HEK293 (cell line): ENCODE data around the gene ZNF512.
"Not testable (repeated sequence)": the region's sequence is repeated elsewhere in the genome, so short reads cannot be mapped to it uniquely, and the experiment has no call there.

ENCODE experiments used
- CTCF ChIA-PET: fragments of 350-600 bp; formaldehyde crosslinking; extraction: SDS; loops from one replicate; lab custom pipeline; 2021; ENCODE audit warnings: antibody characterized with exemption; lab: Yijun Ruan, JAX
- POLR2A ChIA-PET: fragments of 300-600 bp; formaldehyde crosslinking; extraction: SDS; loops from one replicate; lab custom pipeline; 2020; ENCODE audit warnings: antibody characterized with exemption, inconsistent platforms; lab: Yijun Ruan, JAX
- H3K27ac ChIP-seq: fragments of 200-500 bp; sonication (Bioruptor generic); 2 replicates; pipeline ENCODE4 v1.5.1; 2014; ENCODE audit warnings: low read depth, low read length, control low read depth, inconsistent platforms; ENCODE audit errors: extremely low read depth
- H3K36me3 ChIP-seq, 2 experiments: fragments of 200-500 bp in 1 of 2; sonication (Bioruptor generic) in 1 of 2; 1 replicate in 1 of 2; 2 replicates in 1 of 2; pipeline ENCODE4 v1.5.1; 2014 to 2017; ENCODE audit warnings: inconsistent platforms in 2 of 2, low read length in 2 of 2; ENCODE audit not compliant: control insufficient read depth in 2 of 2, insufficient read depth in 1 of 2
- H3K4me1 ChIP-seq: fragments of 200-500 bp; sonication (Bioruptor generic); 2 replicates; pipeline ENCODE4 v1.5.1; 2014; ENCODE audit warnings: mild to moderate bottlenecking, low read length, inconsistent platforms; ENCODE audit not compliant: control insufficient read depth, insufficient read depth
- H3K4me3 ChIP-seq: 2 replicates; pipeline ENCODE4 v1.5.1; 2011; ENCODE audit warnings: low read depth, mild to moderate bottlenecking, control low read depth, low read length, moderate library complexity
- H3K9me3 ChIP-seq: fragments of 200-500 bp; sonication (Bioruptor generic); 2 replicates; pipeline ENCODE4 v1.5.1; 2014; ENCODE audit warnings: low read depth, low read length, inconsistent platforms; ENCODE audit not compliant: control insufficient read depth, insufficient read depth
- GLIS1 ChIP-seq: fragments of 450-650 bp; formaldehyde crosslinking; IDR thresholded peaks from 2 replicates; pipeline ENCODE4 v1.5.1; 2016; ENCODE audit warnings: missing biosample characterization, missing genetic modification characterization
- HOXA7 ChIP-seq: sonication (generic); formaldehyde crosslinking; IDR thresholded peaks from 2 replicates; pipeline ENCODE4 v1.8.1; 2022; ENCODE audit warnings: missing genetic modification reagents, borderline replicate concordance
- ZBTB49 ChIP-seq: fragments of 450-650 bp; formaldehyde crosslinking; IDR thresholded peaks from 2 replicates; pipeline ENCODE4 v1.5.1; 2016; ENCODE audit warnings: missing biosample characterization, missing genetic modification characterization, low read depth
- ZNF24 ChIP-seq: fragments of 450-650 bp; formaldehyde crosslinking; IDR thresholded peaks from 2 replicates; pipeline ENCODE4 v1.5.1; 2016; ENCODE audit warnings: missing biosample characterization, missing genetic modification characterization
- ZNF341 ChIP-seq: fragments of 450-650 bp; formaldehyde crosslinking; IDR thresholded peaks from 2 replicates; pipeline ENCODE4; 2016; ENCODE audit warnings: low read depth, missing biosample characterization, missing genetic modification characterization
- ZNF629 ChIP-seq: fragments of 450-650 bp; formaldehyde crosslinking; IDR thresholded peaks from 2 replicates; pipeline ENCODE4 v1.5.1; 2017; ENCODE audit warnings: missing biosample characterization, missing genetic modification characterization
- TF ChIP-seq, protein P1 (sequence below): fragments of 450-650 bp; formaldehyde crosslinking; IDR thresholded peaks from 2 replicates; pipeline ENCODE4 v1.5.1; 2017; ENCODE audit warnings: missing biosample characterization, missing genetic modification characterization
- TF ChIP-seq, protein P2 (sequence below): fragments of 450-650 bp; formaldehyde crosslinking; IDR thresholded peaks from 2 replicates; pipeline ENCODE4 v1.5.1; 2016; ENCODE audit warnings: missing biosample characterization, missing genetic modification characterization

ZNF512 gene

GRCh38 chr2:27537287-27537686, 45.6 kb upstream of the ZNF512 start:
- TF ChIP-seq ZNF341 (tag by site-specific recombination) (no peak), GLIS1 (no peak), ZNF24 (tag by site-specific recombination) (no peak), ZBTB49 (no peak), ZNF629 (tag by site-specific recombination) (no peak), HOXA7 (CRISPR knock-in tag) (no peak)
- TF ChIP-seq, protein P1, sequence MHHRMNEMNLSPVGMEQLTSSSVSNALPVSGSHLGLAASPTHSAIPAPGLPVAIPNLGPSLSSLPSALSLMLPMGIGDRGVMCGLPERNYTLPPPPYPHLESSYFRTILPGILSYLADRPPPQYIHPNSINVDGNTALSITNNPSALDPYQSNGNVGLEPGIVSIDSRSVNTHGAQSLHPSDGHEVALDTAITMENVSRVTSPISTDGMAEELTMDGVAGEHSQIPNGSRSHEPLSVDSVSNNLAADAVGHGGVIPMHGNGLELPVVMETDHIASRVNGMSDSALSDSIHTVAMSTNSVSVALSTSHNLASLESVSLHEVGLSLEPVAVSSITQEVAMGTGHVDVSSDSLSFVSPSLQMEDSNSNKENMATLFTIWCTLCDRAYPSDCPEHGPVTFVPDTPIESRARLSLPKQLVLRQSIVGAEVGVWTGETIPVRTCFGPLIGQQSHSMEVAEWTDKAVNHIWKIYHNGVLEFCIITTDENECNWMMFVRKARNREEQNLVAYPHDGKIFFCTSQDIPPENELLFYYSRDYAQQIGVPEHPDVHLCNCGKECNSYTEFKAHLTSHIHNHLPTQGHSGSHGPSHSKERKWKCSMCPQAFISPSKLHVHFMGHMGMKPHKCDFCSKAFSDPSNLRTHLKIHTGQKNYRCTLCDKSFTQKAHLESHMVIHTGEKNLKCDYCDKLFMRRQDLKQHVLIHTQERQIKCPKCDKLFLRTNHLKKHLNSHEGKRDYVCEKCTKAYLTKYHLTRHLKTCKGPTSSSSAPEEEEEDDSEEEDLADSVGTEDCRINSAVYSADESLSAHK (tag by site-specific recombination), result peak; percentile 55; the same call in 1 of the 2 replicates
- TF ChIP-seq, protein P2, sequence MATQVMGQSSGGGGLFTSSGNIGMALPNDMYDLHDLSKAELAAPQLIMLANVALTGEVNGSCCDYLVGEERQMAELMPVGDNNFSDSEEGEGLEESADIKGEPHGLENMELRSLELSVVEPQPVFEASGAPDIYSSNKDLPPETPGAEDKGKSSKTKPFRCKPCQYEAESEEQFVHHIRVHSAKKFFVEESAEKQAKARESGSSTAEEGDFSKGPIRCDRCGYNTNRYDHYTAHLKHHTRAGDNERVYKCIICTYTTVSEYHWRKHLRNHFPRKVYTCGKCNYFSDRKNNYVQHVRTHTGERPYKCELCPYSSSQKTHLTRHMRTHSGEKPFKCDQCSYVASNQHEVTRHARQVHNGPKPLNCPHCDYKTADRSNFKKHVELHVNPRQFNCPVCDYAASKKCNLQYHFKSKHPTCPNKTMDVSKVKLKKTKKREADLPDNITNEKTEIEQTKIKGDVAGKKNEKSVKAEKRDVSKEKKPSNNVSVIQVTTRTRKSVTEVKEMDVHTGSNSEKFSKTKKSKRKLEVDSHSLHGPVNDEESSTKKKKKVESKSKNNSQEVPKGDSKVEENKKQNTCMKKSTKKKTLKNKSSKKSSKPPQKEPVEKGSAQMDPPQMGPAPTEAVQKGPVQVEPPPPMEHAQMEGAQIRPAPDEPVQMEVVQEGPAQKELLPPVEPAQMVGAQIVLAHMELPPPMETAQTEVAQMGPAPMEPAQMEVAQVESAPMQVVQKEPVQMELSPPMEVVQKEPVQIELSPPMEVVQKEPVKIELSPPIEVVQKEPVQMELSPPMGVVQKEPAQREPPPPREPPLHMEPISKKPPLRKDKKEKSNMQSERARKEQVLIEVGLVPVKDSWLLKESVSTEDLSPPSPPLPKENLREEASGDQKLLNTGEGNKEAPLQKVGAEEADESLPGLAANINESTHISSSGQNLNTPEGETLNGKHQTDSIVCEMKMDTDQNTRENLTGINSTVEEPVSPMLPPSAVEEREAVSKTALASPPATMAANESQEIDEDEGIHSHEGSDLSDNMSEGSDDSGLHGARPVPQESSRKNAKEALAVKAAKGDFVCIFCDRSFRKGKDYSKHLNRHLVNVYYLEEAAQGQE (tag by site-specific recombination), result no peak
- Histone ChIP-seq H3K9me3 (no peaks in the 10 kb centered on the region), H3K36me3 (no peaks in the 10 kb centered on the region), H3K4me1 (no peaks in the 10 kb centered on the region), H3K27ac (no peak overlapping the region), H3K4me3 (no peak overlapping the region)
- CTCF ChIA-PET, result interaction anchor here (0.6 kb wide), 1 partner anchor 148 kb away, joined by 5 read pairs; no protein-coding TSS in a partner anchor
- POLR2A ChIA-PET, result no interaction called here

GRCh38 chr2:27538839-27539450, 43.9 kb upstream of the ZNF512 start:
- H3K27ac ChIP-seq, POLR2A ChIA-PET, H3K36me3 ChIP-seq, H3K4me3 ChIP-seq, H3K4me1 ChIP-seq, H3K9me3 ChIP-seq, CTCF ChIA-PET: not testable (repeated sequence)

DNA sequence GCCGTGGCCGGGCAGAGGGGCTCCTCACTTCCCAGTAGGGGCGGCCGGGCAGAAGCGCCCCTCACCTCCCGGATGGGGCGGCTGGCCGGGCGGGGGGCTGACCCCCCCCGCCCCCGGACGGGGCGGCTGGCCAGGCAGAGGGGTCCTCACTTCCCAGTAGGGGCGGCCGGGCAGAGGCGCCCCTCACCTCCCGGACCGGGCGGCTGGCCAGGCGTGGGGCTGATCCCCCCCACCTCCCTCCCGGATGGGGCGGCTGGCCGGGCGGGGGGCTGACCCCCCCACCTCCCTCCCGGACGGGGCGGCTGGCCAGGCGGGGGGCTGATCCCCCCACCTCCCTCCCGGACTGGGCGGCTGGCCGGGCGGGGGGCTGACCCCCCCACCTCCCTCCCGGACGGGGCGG, 43.2 kb upstream of the ZNF512 start:
- POLR2A ChIA-PET, H3K36me3 ChIP-seq, CTCF ChIA-PET, H3K4me3 ChIP-seq, H3K27ac ChIP-seq, H3K4me1 ChIP-seq, H3K9me3 ChIP-seq: not testable (repeated sequence)
